DOHH2 (cell line): ENCODE measurements around the gene MAP3K4.

Experiments used
- CTCF ChIP-seq: fragments of 200-600 bp; sonication (generic); IDR thresholded peaks from one replicate; pipeline ENCODE4 v1.5.1; 2014; ENCODE audit warnings: antibody characterized with exemption, mild to moderate bottlenecking, low read depth, low read length; ENCODE audit not compliant: poor library complexity, severe bottlenecking
- EZH2phosphoT487 ChIP-seq: fragments of 200-600 bp; sonication (generic); IDR thresholded peaks from 2 replicates; pipeline ENCODE4 v1.6.1; 2017; ENCODE audit warnings: borderline replicate concordance, mild to moderate bottlenecking, antibody characterized with exemption, low read length, moderate library complexity, mixed read lengths

GRCh38 chr6:161110028-161110779 is 118.6 kb downstream of the MAP3K4 start:
- TF ChIP-seq CTCF (no peak), EZH2phosphoT487 (no peak)
